COLO668 (cell line): ENCODE measurements around the gene MAP3K6.
A peak's percentile ranks its signal among the peaks of the same experiment; 100 is the strongest.

Experiments used
- DNase-seq: peaks from one replicate; lab custom pipeline; 2025; ENCODE audit not compliant: unreplicated experiment; lab: John Stamatoyannopoulos, UW

The MAP3K6 gene

GRCh38 chr1:27374362-27375086 is 7.8 kb upstream of the MAP3K6 start, which contains the start of gene FCN3:
Gene FCN3, minus strand, starts transcription at chr1:27374824. Its CDS starts 6 bp downstream, at chr1:27374818.
- no peak for DNase-seq

DNA sequence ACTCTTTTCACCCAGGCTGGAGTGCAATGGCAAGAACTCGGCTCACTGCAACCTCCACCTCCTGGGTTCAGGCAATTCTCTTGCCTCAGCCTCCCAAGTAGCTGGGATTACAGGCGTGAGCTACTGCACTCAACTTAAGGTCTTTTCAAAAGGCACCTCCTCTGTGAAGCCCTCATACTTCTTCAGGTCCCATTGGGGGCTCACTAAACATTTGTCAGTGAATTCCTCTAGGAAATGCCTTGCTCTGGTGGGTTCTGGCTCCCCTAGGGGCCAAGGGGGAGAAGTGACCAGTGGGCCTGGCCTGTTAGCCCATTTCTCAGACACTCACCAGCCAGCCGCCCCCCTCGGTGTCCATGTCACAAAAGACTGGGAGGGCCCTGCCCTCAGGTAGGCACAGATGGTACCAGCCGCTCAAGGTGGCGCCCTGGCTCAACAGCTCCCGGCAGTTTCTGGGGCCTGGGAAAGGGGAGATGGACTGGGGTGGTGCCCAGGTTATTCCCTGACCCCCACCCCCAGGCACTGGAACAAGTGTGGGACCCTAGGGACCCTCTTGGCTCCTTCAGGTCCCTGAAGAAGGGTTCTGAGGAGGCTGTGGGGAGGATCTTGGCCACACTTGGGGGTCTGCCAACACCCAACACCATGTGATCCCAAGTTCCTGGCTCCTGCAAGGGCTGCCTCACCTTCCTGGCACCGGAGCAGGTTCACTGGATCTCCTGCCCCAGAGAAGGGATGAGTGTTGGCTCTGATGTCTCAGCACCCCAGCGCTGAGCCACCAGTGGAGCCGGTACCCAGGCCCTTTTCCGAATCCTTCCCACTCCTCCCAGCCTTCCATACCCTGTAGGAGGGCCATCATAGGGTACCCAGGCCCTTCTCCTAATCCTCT is 6.3 kb upstream of the MAP3K6 start:
- DNase-seq = no peak

DNA sequence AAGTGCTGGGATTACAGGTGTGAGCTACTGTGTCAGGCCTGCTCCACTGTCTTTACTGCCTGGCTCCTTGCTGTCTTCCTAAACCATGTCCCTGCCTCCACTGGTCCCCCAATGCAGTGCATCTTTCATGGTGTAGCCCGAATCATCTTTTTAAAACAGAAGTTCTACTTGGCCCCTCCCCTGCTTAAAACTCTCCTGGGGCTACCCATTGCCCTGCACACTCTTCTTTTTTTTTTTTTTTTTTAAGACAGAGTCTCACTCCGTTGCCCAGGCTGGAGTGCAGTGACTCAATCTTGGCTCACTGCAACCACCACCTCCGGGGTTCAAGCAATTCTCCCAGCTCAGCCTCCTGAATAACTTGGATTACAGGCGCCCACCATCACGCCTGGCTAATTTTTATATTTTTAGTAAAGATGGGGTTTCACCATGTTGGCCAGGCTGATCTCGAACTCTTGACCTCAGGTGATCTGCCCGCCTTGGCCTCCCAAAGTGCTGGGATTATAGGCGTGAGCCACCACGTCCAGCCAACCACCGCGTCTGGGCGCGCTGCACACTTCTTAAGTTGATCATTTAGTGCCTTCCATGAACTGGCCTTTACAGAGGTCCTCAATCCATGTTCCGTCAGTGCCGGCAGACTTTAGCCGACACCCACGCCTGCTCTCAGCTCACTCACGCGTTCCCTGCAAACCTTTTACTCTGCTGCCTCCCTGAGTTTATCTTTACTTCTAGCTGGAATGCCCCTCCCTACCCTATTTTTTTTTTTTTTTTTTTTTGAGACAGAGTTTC is 5.5 kb upstream of the MAP3K6 start:
- no peak for DNase-seq

- DNase-seq = no peak
Observed at GRCh38 chr1:27368869-27369582, 2.3 kb upstream of the MAP3K6 start.

GRCh38 chr1:27367160-27367650 is 444 bp upstream of the MAP3K6 start:
- DNase-seq = no peak

GRCh38 chr1:27366113-27366410 is 699 bp downstream of the MAP3K6 start:
- peak; percentile 90 for DNase-seq

DNA sequence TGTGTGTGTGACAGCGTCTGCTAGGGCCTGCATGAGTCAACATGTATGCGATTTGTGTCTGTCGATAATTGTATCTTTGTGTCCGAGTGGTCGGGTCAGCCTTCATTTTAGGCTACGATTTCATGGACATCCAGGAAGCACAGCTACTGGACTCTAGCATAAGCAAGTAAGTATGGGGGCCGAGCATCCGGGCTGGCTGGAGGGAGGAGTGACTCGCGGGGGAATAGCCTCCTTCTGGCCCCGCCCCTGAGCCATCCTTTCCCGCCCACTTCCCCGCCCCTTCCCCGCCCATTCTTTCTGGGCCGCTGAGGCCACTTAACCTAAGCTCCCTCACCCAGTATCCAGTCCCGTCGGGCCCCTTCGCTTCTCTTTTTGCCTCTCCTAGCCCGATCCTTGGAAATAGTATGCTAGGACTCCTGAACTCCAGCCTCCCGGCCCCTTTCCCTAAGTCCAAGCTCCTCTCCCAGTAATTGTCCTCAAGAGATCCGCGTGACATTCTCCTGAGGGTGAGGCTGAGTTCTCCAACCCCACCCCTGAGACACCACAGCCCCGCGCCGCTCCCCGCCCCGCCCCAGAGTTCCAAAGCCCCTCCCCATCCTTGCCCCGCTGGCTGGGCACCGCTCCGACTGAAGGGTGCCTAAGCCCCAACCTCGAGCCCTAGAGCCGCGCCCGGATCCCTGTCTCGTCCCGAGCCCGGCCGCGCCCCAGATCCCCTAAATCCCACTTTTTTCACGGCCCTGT is 1.2 kb downstream of the MAP3K6 start:
- DNase-seq = peak; percentile 91

DNA sequence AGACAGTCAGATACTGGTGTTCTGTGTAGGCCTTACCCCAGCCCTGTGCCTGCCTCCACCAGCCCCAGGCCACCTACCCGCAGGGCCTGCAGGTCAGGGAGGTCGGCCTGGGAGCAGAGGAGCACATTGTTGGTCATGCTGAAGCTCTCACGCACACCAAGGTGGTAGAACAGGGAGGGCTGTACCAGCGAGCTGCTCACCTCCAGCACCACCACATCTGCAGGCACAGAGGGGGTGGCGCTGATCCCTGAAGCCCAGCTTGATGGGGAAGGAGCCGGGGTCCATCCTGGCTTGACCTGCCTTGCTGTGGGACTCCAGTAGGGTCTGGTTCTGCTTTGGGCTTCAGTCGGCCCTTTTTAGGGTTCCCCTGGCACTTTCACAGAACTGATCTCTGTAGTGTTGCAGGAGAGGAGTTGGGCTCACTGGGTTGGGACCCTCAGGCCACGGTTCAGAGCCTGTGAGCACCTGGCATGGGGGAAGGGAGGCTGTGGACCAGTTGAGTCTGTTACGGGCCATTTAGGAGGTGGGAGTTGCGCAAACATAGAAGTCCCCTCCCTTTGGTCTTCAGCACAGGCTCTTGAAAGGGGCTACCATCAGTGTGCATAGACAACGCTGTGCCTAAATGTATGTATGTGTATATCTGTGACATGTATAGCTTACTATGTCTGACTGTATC is 1.9 kb downstream of the MAP3K6 start:
- DNase-seq = no peak

DNA sequence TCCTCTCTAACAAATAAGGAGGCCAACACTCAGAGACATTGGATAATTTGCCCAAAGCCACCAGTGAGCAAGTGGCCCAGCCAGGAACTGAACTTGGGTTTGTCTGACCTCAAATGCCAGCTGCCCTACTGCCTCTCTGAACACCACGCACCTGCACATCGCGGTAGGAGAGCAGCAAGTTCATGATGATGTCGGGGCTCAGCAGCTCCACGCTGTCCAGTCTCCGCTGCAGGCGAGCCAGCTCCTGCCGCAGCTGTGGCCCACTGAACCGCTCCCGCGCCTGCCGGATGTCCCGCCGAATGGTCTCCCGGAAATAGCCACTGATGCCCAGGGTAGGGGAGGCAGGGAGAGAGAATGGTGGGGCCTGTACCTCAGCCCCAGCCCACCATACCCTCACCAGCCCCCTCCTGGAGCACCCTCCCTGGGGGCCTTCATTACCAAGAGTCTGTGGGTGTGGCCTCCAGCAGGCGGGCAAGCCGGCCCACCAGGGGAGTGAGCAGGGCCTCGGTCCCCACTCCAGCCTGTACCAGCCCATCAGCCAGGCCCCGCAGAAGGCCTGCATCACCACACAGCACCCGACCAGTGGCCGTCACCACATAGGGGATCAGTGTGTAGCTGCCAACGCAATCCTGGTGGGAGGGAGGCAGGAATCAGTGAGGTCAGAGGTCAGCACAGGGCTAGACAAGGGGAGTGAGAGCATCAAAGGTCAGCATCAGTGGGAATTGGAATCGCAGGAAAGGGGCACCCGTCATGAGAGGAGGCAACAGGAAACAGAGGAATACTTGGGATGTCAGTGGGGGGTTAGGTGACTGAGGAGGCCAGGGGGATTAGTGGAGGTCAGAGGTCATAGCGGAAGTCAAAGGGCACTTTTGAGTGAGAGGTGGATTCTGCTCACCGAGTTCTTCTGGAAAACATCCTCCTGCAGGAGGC is 2.7 kb downstream of the MAP3K6 start:
- DNase-seq = no peak

GRCh38 chr1:27361553-27361952 is 5.2 kb downstream of the MAP3K6 start:
- DNase-seq = no peak

- no peak for DNase-seq
Observed at GRCh38 chr1:27361044-27361402, 5.7 kb downstream of the MAP3K6 start.

DNA sequence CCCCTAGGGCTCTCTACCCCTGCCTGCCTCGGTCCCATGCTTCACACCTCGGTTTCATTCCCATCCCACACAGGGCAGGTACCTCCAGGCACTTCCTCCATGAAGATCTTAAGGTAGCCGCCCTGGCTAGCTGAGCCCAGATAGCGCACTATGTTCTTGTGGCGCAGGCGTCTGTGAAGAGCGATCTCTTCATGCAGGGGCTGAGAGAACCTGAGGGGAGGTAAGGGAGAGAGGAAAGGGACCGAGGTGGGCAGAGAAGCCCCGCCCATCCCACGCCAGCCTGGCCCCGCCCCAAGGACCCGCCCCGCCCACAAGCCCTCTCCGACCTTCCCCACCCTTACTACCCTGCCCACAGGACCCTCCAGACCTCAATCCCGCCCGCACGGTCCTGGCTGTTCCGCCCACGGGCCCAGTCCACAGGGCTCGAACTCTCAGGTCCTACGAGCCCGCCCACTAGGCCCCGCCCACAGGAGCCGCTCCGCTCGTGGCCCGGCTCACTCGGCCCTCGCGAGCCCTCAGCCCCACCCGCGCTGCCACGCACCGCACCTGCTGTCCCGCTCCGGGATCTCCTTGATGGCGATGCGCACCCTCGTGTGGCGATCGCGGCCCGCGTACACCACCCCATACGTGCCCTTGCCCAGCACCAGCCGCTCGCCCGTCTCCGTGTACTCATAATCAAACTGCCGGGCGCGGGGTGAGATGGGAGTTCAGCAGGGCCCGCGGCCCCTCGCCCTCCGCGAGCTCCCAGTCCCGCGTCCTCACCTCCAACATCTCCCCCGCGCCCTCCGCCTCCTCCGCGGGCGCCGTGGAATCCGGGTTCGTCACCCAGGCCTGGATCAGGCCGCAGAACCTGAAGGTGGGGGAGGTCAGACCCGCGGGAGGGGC is 6.4 kb downstream of the MAP3K6 start:
- DNase-seq = no peak

GRCh38 chr1:27359822-27360158 is 7.0 kb downstream of the MAP3K6 start:
- no peak for DNase-seq

GRCh38 chr1:27358928-27359313 is 7.8 kb downstream of the MAP3K6 start:
- no peak for DNase-seq

GRCh38 chr1:27358038-27358927 is 8.5 kb downstream of the MAP3K6 start:
- no peak for DNase-seq

DNA sequence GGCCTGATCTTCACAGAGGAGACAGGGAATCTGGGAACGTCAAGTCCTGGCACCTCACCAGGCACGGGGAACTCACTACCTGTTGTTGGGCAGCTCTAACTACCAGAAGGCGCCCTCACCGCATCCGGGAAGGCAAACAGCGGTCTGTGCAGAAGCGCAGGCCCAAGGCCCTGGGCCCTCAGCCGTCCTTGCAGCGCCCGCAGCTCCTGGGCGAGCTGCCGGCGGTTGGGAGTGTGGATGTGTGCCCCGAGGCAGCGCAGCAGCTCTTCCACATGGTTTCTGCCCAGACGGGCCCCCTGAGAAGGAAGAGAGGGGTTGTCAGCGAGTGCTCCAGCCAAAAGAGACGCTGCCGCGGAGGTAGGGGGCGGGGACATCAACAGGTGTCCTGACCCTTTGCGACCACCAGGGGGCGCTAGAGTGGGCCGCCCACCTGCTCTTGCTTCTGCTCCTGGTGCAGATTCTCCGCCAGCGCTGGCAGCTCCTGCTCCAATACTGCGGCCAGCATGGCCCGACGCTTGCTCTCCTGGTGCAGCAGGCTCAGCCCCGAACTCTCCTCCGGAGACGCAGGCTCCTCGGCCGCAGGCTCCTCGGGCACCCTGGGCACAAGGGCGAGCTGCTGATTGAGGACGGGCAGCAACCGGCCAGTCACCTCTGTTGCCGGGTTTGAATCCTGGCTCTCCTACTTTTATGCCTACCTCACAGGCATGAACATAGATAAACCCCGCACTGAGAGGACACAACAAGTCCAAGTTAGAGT is 9.3 kb downstream of the MAP3K6 start:
- peak; percentile 78 for DNase-seq
